Stimulated activated CD4-positive, alpha-beta T cell treated with anti-CD3 and anti-CD28 coated beads, TNF-alpha, amount 100 ng/mL, for 1 hour (primary cell): ENCODE measurements around the gene TBC1D5.
"Not testable (repeated sequence)": the region's sequence is repeated elsewhere in the genome, so short reads cannot be mapped to it uniquely, and the experiment has no call there.

ENCODE experiments used
- DNase-seq, 3 donors: peaks; one replicate each; pipeline ENCODE4 v3.0.0-alpha.2; 2020; ENCODE audit warnings: low read depth in 3 of 3, low spot score in 1 of 3

Gene TBC1D5

DNA sequence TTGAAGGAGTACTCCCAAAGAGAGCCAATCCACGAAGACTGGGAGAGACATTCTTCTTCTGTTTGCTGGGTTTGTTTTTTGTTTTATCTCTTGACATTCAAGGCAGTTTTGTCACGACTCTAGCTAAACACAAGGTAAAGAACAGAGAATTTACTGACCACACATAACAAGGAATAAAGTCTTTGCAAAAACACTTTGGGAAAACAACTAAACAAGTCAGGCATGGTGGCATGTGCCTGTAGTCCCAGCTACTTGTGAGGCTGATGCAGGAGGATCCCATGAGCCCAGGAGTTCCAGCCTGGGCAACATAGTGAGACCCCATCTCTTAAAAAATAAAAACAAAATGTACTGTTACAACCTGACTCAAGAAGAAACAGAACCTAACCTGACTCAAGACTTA is 28.0 kb downstream of the TBC1D5 start:
- DNase-seq = no peak

DNA sequence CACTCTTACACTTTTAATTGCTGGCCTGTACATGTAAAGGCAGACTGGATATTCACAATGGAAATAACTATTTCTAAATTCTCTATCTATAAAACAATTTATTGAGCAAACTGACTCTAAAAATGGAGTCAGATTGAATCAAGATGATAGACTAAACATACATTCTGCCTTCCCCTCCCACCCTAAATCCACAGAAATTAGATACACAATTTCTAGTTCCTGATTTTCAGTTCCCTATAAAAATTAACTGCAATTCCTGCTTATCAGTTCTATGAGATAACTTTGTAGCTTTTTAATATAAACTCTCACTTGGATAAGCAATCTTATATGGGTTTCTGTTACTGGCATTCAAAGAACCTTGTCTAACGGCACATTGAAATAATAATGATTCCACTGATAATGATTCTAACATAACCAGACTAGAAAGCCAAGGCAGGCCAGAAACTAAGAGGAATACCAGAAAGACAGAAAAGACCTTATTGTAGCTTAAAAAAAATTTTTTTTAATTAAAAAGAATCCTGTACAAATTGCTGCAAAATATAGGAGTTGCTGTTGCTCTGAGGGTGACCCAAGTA is 33.1 kb downstream of the TBC1D5 start:
- DNase-seq = no peak

DNA sequence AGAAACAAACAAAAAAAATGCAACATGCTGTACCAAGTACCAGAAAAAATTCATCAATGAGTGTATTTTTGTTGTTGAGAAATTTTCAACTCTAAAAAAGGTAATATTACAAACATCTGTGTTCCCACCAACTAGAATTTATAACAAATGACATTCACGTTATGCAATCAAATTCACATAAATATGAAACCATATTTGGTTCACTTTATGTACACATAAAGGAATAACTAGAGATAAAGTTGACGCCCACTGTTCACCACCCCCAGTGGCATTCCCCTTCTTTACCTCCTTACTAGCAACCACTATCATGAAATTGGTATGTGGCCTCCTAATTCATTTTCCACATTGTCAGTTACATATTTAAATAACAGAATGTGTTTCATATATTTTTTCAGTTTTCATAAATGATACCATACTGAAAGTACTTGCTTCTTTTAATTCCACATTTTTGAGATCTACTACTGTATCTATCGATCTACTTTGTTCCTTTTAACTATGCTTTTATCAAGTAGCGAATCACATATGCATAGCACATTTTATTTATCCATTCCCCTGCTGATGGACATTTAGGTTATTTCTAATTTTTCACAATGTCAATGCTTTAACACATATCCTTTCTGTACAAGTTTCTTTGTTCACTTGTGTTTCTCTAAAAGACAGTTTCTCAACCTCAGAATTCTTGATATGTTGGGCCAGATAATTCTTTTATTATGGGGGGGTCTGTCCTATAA is 34.5 kb downstream of the TBC1D5 start:
- no peak for DNase-seq

DNA sequence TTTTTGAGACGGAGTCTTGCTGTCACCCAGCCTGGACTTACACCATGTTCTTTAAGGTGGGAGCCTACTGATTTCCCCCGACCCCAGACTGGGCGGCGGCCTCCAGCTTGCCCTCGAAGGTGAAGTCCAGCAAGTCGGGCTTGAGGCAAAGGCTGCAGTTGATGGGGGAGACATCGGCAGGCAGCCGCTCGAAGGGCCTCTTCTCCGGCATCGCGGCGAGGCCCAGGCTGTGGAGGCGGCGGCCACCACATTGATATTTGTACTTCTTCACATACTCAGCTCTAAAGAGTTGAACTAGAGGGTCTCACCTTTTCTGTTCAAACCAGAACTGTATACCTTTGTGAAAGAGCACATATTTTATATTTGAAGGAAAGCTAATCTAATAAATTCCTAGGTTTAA is 36.4 kb downstream of the TBC1D5 start:
- DNase-seq = not testable (repeated sequence)

DNA sequence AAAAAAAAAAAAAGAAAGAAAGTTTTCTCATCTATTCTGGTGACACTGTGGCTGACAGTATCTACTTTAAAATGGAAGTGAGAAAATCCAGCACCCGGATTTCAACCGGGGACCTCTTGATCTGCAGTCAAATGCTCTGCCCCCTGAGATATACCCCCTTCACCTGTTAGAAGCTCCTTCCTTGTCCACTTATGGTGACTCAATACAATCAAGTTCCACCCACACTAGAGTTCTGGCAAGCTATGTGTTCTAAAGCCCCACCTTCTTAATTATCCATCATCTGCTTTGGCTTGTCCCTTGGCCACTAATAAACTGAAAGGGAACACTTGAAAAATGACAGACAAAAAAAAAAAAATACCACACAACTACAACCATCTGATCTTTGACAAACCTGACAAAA is 42.6 kb downstream of the TBC1D5 start:
- DNase-seq = not testable (repeated sequence)

DNA sequence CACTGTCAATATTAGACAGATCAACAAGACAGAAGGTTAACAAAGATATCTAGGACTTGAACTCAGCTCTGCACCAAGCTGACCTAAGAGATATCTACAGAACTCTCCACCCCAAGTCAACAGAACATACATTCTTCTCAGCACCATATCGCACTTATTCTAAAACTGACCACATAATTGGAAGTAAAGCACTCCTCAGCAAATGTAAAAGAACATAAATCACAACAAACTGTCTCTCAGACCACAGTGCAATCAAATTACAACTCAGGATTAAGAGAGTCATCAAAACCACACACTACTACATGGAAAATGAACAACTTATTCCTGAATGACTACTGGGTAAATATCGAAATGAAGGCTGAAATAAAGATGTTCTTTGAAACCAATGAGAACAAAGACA is 46.8 kb downstream of the TBC1D5 start:
- not testable (repeated sequence) for DNase-seq

DNA sequence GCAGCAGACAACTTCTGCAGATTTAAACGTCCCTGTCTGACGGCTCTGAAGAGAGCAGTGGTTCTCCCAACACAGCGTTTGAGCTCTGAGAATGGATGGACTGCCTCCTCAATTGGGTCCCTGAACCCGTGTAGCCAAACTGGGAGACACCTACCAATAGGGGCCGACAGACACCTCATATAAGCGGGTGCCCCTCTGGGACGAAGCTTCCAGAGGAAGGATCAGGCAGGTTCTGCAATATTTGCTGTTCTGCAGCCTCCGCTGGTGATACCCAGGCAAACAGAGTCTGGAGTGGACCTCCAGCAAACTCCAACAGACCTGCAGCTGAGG is 48.8 kb downstream of the TBC1D5 start:
- not testable (repeated sequence) for DNase-seq

DNA sequence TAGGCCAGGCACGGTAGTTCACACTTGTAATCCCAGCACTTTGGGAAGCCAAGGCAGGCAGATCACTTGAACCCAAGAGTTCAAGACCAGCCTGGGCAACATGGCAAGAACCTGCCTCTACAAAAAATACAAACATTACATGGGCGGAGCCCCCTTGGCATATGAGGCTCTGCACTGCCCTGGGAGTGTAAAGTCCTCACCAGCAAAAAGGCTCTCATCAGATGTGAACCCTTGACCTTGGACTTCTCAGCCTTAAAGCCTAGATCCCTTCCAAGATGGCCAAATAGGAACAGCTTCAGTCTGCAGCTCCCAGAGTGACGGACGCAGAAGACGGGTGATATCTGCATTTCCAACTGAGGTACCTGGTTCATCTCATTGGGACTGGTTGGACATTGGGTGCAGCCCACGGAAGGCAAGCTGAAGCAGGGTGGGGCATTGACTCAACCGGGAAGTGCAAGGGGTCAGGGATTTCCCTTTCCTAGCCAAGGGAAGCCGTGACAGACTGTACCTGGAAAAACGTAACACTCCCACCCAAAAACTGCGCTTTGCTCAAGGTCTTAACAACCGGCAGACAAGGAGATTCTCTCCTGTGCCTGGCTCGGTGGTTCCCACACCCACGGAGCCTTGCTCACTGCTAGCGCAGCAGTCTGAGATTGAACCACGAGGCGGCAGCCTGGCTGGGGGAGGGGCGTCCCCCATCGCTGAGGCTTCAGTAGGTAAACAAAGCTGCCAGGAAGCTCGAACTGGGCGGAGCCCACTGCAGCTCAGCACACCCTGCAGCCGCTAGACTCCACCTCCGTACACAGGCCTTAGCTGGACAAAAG is 49.4 kb downstream of the TBC1D5 start:
- DNase-seq = peak in 2 of 3 donors; percentile 6 to 22

DNA sequence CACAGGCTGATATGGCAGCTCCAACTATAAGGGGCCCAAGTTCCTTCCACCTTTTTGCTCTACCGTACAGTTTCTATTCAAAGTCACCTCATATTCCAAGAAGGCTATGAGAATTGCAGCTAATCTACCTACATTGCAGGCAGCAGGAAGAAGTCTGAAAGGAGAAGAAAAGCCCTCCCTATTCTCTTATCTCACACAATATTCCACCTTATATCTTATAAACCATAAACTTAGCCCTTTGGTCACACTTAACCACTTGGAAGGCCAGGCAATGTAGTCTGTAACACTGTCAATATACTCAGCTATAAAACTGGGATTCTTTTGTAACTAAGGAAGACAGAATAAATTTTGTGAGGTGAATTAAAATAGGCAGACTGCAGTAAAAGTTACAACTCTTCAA is 54.9 kb downstream of the TBC1D5 start:
- no peak for DNase-seq

DNA sequence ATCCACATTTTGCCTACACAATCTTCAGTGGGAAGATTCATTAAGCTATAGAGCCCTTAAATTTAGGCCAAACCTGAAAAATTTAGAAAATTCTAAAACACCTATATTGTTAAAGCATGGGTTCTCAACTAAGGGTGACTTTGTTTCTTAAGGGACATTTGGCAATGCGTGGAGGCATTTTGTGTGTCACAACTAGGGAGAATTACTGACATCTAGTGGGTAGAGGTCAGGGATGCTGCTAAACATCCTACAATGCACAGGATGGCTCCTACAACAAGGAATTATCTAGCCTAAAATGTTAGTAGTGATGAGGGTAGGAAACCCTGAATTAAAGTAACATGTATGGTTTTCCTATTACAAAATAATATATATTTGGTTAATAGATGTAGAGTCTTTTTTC is 55.8 kb downstream of the TBC1D5 start:
- no peak for DNase-seq

DNA sequence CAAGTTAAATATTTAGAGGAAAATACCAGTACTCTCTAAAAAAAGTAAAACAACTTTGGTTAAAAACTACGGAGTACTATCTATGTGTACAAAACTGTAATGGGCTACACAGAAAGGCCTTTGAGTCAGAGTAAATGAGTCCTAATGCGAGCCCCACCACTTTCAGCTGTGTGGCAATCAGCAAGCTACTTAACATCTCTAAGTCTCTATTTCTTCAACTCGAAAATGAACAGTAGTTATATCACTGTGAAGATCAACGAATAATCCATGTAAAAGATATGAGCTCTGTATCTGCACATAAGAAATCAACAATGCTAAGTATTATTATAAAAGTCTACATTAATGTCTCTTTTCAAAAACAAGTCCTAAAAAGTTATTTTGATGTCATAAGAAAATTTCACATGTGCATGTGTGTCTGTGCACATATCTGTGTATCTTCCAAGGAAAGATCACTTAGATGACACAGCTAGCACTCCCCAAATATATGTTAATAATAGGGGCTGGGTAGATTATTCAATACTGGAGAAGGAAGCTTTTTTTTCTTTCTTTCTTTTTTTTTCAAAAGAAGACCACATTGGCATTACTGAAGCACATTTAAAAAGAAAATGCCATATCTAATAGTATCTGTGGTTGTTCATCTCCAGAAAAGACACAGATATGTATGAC is 58.8 kb downstream of the TBC1D5 start:
- no peak for DNase-seq

DNA sequence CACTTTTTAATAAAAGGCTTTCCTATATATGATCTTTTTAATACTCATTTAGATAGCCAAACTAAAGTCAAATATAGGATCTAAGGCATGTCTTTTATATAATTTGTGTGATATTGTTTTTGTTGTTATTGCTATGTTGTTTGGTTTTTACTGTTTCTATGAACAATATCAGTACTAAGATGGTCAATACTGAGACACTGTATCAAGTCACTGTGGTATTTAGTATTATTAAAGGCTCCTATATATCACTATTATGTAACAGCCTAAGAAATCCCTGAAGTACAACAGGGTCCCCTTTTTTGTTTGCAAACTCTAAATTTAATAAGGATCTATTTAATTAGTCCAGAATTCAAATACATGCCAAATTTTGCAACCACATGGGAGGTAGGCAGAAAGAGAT is 61.9 kb downstream of the TBC1D5 start:
- no peak for DNase-seq

DNA sequence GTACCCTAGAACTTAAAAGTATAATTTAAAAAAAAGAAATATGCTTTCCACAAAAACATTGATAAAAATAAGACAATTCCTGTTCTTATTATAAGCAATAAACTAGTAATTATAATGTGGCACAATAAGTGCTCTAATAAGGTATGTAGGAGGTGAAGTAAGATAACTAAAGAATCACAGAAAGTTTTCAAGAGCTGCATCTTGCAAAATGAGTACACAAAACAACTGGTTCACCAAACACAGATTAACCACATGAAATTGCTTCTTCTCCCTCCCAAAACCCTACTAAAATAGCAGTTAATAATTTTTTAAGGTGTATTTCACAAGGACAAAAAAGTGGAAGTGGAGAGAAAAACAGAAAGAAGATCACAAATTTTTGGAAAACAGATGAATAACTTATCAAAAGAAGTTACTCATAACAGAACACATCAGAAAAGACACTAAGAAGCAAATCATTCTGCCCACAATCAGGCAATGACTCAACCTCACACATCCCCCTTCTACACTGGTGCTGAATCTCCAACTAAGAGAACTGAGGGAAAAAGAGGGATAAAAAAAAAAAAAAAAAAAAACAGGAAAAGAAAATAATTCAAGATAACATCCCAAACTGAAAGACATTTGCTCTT is 64.2 kb downstream of the TBC1D5 start:
- DNase-seq = no peak

DNA sequence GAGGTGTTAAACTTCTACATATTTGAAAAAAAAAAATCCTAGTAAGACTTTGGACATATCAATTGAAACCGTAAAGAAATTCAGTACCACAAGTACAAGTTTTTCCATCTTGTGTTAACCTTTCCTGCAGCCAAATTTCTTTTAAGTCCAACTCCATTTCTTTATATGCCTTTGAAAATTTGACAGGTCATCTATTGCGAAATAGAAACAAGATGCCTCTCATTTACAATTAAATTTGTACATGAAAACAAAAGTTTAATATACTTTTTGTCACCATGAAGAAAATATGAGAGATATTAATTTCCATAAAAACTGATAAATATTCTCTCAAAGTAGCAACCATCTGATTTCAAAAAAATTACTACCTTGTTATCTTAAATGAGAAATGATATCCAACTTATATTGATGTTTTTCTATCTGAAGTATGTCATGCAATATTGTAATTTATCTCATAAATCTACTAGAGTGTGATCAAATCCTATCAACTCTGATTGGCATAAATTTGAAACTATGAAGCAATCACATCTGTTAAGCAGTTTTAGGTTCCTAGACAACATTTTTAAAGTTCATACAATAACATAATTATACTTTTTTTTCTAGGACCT is 68.2 kb downstream of the TBC1D5 start:
- no peak for DNase-seq

DNA sequence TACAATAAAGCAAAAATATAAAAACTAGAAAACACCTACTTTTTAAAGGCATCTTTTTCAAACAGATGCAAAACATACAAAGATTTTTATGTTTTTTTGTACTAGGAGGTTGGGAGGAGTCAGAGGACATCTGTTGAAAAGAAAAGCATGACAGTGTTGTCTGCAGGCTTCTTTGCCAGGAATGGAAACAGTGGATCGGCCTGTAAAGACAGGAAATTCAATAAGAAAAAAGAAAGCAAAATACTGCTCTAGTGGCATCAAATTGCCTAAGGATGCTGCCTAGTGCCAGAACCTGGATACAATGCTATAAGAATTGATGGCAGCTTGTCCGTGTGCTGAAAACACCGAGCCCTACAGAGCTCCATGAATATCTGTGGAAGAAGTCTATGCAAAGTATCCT is 69.9 kb downstream of the TBC1D5 start:
- DNase-seq = no peak

DNA sequence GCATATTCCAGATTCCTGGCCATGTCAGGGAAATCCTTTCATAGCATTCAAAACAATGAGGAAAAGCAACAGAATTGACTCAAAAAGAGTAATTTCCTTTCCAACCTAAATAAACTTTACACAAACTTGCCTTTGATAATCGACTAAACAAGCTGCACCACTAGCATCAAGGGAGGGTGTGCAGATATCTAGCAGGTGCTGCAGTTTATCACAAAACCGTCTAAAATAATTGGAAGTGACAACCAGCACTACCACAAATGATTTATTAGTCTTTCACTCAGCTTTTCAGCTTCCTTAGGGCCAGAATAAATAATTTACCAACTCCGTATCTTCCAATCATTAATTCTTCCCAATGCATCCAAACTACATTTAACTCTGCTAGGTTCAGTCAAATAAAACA is 71.7 kb downstream of the TBC1D5 start:
- no peak for DNase-seq

DNA sequence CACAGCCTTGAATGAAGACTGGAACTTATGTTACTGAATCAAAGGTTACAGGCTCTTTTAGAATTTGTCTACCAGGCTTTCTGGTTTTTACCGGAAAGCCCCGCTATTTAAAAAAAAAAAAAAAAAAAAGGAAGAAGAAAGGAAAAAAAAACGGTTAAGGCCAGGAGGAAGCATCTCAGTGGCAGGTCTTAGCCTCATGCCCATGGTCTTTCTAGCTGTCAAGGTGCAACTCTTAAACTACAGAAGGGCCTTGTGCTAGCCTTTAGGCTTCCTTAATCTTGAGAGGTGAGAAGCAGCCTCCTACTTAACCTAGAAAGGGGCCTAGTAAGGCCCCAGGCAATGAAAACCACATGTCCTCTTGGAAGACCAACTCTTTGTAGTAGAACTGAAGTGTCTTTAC is 77.5 kb downstream of the TBC1D5 start:
- no peak for DNase-seq

DNA sequence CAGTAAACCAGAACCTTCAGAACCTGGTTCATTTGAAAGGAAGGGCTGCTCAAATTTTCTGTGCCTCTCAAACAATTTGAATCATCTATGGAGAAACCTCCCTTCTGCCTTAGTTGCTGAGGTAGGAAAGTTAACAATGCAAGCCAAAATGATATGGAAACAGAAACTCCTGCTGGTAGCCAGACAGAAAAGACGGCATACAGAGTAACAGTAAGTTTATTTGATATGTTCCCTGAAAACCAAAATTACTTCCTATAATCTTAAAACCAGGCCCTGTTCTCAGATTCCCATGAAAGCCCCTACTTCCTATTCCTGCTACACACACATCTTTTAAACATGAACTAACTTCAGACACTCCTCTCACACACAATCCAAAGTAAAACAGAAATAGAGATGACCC is 86.2 kb downstream of the TBC1D5 start:
- DNase-seq = no peak

DNA sequence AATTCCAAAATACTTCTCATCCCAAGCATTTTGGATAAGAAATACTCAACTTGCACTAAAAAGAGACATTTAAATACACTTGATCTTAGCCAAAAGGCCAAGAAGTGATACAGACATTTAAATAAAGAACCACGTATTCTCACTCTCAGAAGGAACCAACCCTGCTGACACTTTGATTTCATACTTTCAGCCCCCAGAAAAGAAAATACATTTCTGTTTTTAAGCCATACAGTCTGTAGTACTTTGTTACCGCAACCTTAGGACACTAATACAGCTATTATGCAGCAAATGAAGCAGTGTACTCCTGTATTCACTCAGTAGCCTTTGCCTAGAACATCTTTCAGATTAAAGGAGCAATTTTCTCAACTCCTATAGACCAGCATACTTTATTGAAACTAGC is 86.7 kb downstream of the TBC1D5 start:
- DNase-seq = no peak

DNA sequence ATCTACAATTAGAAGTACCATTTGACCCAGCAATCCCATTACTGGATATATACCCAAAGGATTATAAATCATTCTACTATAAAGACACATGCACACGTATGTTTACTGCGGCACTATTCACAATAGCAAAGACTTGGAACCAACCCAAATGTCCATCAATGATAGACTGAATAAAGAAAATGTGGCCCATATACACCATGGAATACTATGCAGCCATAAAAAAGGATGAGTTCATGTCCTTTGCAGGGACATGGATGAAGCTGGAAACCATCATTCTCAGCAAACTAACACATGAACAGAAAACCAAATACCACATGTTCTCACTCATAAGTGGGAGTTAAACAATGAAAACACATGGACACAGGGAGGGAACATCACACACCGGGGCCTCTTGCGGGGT is 92.7 kb downstream of the TBC1D5 start:
- not testable (repeated sequence) for DNase-seq
